Hypothalamus (tissue), 51 donors: Measurements from ENCODE around the gene RAB11FIP4.
"Not testable (repeated sequence)": the region's sequence is repeated elsewhere in the genome, so short reads cannot be mapped to it uniquely, and the experiment has no call there.

Experiments used
- DNase-seq, 51 donors: peaks; one replicate each; lab custom pipeline; 2025; lab: John Stamatoyannopoulos, UW

The RAB11FIP4 gene

GRCh38 chr17:31427684-31428083 is 36.2 kb downstream of the RAB11FIP4 start:
- peak in 4 of 51 donors; percentile 9 to 39 (median 28) for DNase-seq

GRCh38 chr17:31428111-31428510 is 36.6 kb downstream of the RAB11FIP4 start:
- DNase-seq, result peak in 2 of 51 donors; percentile 16 to 20

- DNase-seq, result no peak
Measured at GRCh38 chr17:31428512-31428911, 37.0 kb downstream of the RAB11FIP4 start.

DNA sequence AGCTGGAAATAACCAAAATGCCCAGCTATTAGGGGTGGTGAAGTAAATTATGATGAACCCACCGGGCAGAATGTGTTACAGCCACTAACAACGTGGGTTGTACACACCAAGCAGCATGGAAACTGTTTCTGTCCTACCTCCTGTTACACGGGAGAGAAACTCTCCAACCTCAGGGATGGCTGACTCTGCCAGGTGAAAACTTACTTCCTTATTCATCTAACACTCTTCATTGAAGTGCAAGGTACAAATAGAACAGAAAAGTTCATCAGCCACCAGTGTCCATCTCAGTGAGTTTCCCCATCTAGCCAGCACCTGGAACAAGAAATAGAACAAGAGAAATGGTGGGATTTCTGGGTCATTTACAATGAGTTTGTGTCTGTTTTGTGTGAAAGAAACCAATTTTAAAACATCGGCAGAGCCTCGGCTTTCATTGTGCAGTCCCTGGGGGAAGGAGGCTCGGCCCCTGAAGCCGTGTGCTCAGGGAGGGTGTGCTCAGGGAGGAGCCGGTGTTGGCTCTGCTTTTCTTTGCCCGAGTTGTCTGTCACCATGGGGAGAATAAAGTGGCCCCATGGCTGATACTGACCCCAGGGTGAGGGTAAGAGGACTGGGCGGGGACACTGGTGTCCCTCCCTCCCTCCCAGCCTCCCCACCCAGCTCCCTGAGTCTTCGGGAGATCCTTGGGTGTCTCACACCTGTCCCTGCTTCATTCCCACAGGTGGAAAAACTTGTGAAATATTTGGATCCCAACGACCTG is 39.8 kb downstream of the RAB11FIP4 start:
- no peak for DNase-seq

DNA sequence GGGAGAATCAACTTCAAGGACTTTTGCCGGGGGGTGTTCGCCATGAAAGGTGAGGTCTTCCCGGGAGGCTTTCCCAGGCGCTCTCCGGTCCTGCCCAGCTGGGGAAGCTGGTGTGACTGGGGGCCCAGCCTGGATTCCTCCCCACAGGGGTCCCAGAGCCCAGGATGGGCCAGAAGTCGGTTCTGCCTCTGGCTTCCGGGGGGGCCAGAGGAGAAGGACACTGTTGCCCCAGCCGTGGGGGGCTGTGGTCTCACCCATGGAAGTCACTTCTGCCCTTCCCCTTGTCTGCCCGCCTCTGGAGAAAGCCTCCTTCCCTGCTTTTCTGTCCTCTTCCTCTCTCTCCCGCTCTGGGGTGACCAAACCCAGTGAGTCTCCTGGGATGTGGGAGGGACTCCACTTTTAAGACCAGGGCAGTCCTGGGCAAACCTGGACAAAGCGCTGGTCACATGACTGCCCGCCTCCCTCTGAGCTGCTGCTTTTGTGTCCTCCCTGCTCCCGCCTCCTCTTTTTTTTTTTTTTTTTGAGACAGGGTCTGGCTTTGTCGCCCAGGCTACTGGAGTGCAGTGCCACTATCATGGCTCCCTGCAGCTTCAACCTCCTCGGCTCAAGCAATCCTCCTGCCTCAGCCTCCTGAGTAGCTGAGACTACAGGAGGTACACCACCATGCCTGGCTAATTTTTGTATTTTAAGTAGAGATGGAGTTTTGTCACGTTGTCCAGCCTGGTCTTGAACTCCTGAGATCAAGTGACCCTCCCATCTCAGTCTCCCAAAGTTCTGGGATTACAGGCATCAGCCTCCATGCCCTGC is 40.6 kb downstream of the RAB11FIP4 start:
- no peak for DNase-seq

DNA sequence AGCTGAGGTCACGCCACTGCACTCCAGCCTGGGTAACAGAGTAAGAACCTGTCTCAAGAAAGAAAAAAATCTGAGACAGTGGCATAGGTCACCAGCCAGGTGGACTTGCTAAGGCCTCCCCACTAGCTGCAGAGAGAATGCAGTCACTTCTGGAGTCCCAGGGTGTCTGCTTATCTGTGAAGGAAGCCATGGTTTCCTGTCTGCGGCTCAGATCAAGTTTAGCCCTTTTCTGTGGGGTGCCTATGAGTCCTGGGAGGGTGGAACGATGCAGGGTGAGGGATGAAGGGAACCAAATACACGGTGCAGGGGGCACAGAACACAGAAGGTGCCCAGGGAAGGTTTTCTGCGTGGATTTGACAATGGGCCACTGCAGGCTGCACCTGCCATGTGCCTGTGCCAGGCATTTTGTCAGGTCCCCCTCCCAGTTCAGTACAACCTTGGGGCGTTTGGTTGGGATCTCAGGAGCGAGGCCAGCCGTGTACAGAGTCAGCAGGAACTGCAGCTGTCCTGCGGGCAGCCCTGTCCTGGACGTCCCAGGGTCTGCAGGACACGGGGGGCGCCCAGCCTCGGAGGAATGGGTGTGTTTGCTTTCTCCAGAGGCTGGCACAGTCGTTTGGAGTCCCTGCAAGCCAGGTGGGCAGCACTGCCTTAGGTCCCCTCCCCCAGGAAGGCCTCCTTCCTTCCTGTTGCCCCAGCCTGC is 41.8 kb downstream of the RAB11FIP4 start:
- DNase-seq, result no peak

GRCh38 chr17:31433811-31434726 is 42.6 kb downstream of the RAB11FIP4 start:
- DNase-seq, result no peak

GRCh38 chr17:31434727-31435050 is 43.2 kb downstream of the RAB11FIP4 start:
- no peak for DNase-seq

DNA sequence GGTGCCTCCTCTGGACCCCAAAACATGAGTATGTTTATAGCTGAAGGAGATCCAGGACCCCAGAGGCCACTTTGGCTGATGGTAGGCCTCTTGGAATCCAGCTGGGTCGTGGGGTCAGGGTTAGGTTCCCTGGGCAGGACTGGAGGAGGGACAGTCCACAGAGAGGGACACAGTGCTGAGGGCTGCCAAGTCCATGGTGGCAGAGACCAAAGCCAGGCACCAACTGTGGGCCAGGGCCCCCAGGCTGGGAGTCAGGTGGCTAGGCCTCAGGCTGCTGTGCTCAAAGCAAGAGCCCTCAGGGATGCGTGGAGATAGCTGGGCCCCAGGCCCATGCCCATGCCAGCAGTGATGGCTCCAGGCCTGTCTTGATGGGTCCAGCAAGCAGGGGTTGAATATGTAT is 44.1 kb downstream of the RAB11FIP4 start:
- DNase-seq, result no peak

DNA sequence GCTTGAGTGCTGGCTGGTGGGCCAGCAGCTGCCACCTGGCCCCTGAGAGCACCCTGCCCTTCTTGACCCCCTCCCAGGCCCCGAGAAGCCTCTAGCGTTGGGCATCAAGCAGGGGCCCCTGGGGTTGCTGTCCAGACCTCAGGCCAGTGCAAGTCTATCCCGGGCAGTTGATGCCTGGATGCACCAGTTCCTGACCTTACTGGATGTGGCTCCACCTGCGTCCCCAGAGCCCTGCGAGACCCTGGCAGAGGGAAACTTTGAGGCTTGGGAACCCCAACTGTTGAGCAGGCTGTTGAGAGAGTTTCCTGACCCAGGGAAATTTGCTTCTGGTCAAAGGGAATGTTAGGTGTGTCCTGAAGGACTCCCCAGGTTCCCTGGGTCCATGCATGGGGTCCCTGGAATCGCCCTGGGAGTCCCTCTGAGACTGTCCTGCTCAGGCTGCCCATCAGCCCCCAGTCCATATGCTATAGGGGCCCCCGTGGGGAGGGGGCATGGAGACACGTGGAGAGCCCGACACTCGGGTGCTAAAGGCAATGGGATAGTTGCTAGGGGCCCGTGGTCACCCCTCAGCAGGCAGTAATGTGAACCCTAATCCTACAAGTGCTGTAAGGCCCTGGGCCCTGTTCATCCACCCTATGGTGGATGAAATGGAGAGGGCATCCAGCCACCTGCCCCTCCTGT is 46.4 kb downstream of the RAB11FIP4 start:
- no peak for DNase-seq

- no peak for DNase-seq
Measured at GRCh38 chr17:31439716-31440115, 48.2 kb downstream of the RAB11FIP4 start.

DNA sequence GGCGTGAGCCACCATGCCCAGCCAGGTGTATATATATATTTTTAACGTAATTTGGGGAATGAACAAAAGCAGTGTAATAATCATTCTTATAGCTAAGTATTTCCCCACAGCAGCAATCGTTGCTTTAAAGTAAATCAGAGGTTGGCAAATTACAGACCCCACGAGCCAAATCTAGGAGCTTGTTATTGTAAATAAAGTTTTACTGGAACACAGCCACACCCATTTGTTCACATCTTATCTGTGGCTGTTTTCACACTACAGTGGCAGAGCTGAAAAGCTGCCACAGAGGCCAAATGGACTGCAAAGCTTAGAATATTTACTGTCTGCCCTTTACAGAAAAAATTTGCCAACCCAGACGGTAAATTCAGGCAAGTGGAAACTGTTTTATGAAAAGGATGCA is 50.8 kb downstream of the RAB11FIP4 start:
- DNase-seq, result no peak

GRCh38 chr17:31442856-31443255 is 51.4 kb downstream of the RAB11FIP4 start:
- not testable (repeated sequence) for DNase-seq

- no peak for DNase-seq
Measured at GRCh38 chr17:31443386-31443785, 51.9 kb downstream of the RAB11FIP4 start.

- DNase-seq, result peak in 3 of 51 donors; percentile 14 to 46 (median 44)
Measured at GRCh38 chr17:31444026-31444425, 52.6 kb downstream of the RAB11FIP4 start.

DNA sequence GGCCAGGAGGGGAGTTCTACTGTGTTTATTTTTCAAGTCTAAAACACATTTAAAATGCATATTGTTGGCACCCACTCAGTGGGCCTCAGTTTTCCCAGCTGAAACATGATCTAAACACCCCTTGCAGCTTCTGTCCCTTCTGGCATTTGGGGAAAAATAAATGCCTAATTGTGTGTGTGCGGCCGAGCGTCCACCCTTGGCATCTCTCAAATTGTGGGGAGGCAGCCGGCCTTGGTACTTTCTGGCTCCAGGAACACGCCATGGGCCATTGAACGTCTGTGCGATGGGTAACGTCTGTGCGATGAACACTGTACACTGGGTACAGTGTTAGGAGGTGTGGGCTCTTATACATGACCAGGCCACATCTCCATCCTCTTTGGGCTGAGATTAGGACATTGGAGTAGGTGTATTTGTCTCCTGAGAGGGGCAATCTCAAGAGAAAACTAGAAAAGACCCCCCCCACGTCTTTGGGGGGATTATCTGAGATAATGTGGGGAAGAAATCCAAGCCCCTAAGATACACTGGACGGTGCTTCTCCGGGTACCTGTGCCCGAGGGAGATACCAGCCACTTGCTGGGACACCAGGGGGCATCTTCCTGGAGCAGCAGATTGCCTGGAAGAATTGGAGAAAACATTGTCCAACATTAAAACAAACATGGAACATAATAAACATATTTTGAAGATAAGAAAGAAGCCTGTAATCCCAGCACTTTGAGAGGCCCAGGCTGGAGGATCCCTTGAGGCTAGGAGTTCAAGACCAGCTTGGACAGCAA is 54.9 kb downstream of the RAB11FIP4 start:
- peak in 2 of 51 donors; percentile 11 to 14 for DNase-seq

DNA sequence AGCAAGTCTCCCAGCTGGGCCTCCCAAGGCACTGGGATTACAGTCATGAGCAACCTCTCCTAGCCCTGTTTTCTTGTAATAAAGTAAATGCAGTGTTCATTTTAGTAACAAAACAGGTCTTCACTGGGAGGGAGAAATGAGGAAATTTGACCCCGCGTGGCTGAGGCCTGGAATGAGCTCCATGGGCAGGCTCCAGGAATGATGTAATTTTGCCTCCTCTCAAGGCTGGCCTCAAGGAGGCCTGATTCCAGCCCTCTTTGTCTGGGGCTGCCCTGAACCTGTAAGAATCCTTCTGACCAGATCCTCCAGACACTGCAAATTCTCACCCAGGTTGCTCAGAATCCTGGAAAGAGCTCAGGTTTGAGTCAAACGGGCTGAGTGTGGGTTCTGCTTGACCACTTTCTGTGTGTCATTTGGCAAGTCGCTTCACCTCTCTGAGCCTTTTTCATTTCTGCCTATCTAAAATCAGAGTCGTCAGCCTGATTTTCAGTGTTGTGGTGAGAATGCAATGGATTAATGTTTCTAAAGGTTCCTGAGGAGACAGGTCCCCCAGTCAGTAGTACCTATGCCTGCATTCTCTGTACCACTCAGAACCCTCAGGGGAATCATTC is 57.1 kb downstream of the RAB11FIP4 start:
- DNase-seq, result no peak

DNA sequence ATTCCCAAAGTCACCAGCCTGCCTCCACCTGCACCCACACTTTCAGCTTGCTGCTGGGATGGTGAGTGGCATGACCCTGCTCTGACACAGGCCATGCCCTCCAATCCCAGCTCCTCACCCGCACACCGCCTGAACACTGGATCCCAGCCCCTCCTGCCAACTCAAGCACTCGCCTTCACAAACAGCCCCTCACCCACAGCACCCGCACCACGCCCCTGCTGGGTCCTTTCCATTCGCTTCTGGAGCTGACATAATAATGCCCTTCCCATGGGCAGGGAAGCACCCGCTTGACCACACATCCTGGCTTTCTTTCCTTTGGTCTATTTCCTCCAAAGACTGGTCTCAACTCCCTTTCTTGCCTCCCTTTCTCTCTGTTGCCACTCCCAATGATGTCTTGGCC is 57.6 kb downstream of the RAB11FIP4 start:
- no peak for DNase-seq

DNA sequence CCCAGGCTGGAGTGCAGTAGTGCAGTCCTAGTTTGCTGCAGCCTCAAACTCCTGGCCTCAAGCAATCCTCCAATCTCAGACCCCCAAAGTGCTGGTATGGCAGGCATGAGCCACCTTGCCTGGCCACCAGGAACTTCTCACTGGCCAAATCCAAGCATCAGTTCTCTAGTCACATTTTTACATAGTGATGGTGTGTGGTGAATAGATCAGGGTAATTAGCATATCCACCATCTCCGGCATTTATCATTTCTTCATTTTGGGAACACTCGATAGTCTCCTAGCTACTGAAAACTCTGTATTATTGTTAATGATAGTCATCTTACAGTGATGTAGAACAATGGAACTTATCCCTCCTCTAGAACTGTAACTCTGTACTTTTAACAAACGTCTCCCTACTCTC is 58.3 kb downstream of the RAB11FIP4 start:
- no peak for DNase-seq
